Ovary (tissue), 3 donors: Measurements from ENCODE around the gene SLC38A3.

Source experiments
- CTCF ChIP-seq, 3 donors: fragments of 450-650 bp in 2 of 3; fragments of 200-600 bp in 1 of 3; IDR thresholded peaks; one replicate each; pipeline versions ENCODE4 v1.5.1 to v1.8.0; 2016 to 2022; ENCODE audit warnings: antibody characterized with exemption in 3 of 3, mild to moderate bottlenecking in 1 of 3
- EP300 ChIP-seq: sonication (generic); formaldehyde crosslinking; IDR thresholded peaks from one replicate; pipeline ENCODE4 v1.6.1; 2017; ENCODE audit warnings: antibody characterized with exemption
- POLR2A ChIP-seq: fragments of 450-650 bp; IDR thresholded peaks from one replicate; pipeline ENCODE4 v1.6.1; 2017; ENCODE audit warnings: antibody characterized with exemption, mild to moderate bottlenecking, moderate library complexity
- donor health status: DM: no; HTN: no; CAD: no.

DNA sequence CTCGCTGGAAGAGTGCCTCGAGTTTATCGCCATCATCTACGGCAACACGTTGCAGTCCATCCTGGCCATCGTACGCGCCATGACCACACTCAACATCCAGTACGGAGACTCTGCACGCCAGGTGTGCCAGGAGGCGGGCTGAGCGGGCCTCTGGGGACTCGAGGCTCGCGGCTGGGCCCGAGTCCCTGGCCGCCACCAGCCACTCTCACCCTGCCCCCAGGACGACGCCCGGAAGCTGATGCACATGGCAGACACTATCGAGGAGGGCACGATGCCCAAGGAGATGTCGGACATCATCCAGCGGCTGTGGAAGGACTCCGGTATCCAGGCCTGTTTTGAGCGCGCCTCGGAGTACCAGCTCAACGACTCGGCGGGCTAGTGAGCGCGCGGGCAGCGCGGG, 11.8 kb upstream of the SLC38A3 start:
- TF ChIP-seq CTCF (IDR thresholded peaks at IDR 0.05) (no peak), POLR2A (no peak), EP300 (no peak)
